GM23338 (cell line): Measurements from ENCODE around the gene APOL6. TPM values are rescaled to one million over a fixed set of nuclear protein-coding genes. Genes with fewer than 3 reads are reported as not detected.

Source experiments
- ATAC-seq: fragments of 200-7000 bp; cut with Tn5 transposase; 3 replicates; pipeline ENCODE4 v1.9.1; 2020
- DNase-seq: peaks from one replicate; pipeline ENCODE4 v3.0.0-alpha.2; 2015; ENCODE audit warnings: low spot score
- H2AFZ ChIP-seq: fragments of 200-600 bp; sonication (generic); 2 replicates; pipeline ENCODE4 v1.8.0; 2016; ENCODE audit warnings: antibody characterized with exemption, mild to moderate bottlenecking, moderate library complexity
- H3F3A ChIP-seq: fragments of 200-600 bp; sonication (generic); replicated peaks from 2 replicates; pipeline ENCODE4 v1.8.0; 2017; ENCODE audit warnings: antibody characterized with exemption, mixed run types, low read depth
- H3K27ac ChIP-seq: fragments of 200-600 bp; sonication (generic); 2 replicates; pipeline ENCODE4 v1.6.1; 2016; ENCODE audit warnings: low read depth
- H3K27me3 ChIP-seq: fragments of 200-600 bp; sonication (generic); 2 replicates; pipeline ENCODE4 v1.8.0; 2016; ENCODE audit warnings: mild to moderate bottlenecking, mixed run types, moderate library complexity; ENCODE audit not compliant: insufficient read depth
- H3K36me3 ChIP-seq: fragments of 200-600 bp; sonication (generic); 2 replicates; pipeline ENCODE4 v1.8.0; 2016; ENCODE audit warnings: mild to moderate bottlenecking; ENCODE audit not compliant: insufficient read depth
- H3K4me1 ChIP-seq: fragments of 200-600 bp; sonication (generic); 2 replicates; pipeline ENCODE4 v1.8.0; 2016; ENCODE audit warnings: mild to moderate bottlenecking, moderate library complexity; ENCODE audit not compliant: insufficient read depth
- H3K4me2 ChIP-seq: fragments of 200-600 bp; sonication (generic); 2 replicates; pipeline ENCODE4 v1.7.1; 2017; ENCODE audit warnings: mixed run types
- H3K4me3 ChIP-seq: fragments of 200-600 bp; sonication (generic); 2 replicates; pipeline ENCODE4 v1.6.1; 2016; ENCODE audit warnings: mixed run types
- H3K79me2 ChIP-seq: fragments of 200-600 bp; sonication (generic); replicated peaks from 2 replicates; pipeline ENCODE4 v1.8.0; 2017; ENCODE audit warnings: mild to moderate bottlenecking; ENCODE audit not compliant: insufficient read depth
- H3K9me2 ChIP-seq: fragments of 200-600 bp; sonication (generic); 2 replicates; pipeline ENCODE4 v1.8.0; 2017; ENCODE audit not compliant: insufficient read depth
- H4K20me1 ChIP-seq: fragments of 200-600 bp; sonication (generic); replicated peaks from 2 replicates; pipeline ENCODE4 v1.8.0; 2017; ENCODE audit warnings: mild to moderate bottlenecking; ENCODE audit not compliant: insufficient read depth
- H3K27ac Mint-ChIP-seq: 2 replicates; pipeline ENCODE4 v1.8.0; 2020; ENCODE audit warnings: inconsistent platforms, mild to moderate bottlenecking, moderate library complexity, mixed read lengths
- H3K27me3 Mint-ChIP-seq: 3 replicates; pipeline ENCODE4 v1.8.0; 2022; ENCODE audit warnings: low read depth, mild to moderate bottlenecking, moderate library complexity, mixed read lengths, inconsistent platforms; ENCODE audit not compliant: insufficient read depth, poor library complexity
- H3K36me3 Mint-ChIP-seq: 3 replicates; pipeline ENCODE4 v1.8.0; 2021; ENCODE audit warnings: low read depth, mild to moderate bottlenecking, inconsistent platforms, moderate library complexity, mixed read lengths
- H3K4me1 Mint-ChIP-seq: 3 replicates; pipeline ENCODE4 v1.8.0; 2020; ENCODE audit warnings: mild to moderate bottlenecking, inconsistent platforms, mixed read lengths
- H3K4me3 Mint-ChIP-seq: 3 replicates; pipeline ENCODE4 v1.8.0; 2021; ENCODE audit warnings: moderate library complexity, mild to moderate bottlenecking, inconsistent platforms, mixed read lengths
- H3K9me3 Mint-ChIP-seq: 3 replicates; pipeline ENCODE4 v1.8.0; 2020; ENCODE audit warnings: moderate library complexity, mild to moderate bottlenecking, inconsistent platforms, mixed read lengths
- CREB1 ChIP-seq: fragments of 250-450 bp; sonication (Bioruptor Pico); IDR thresholded peaks from 2 replicates; pipeline ENCODE4 v1.5.0; 2020; ENCODE audit warnings: low read depth, mild to moderate bottlenecking, moderate library complexity
- EZH2 ChIP-seq: fragments of 200-600 bp; sonication (generic); IDR thresholded peaks from one replicate; pipeline ENCODE4 v1.8.0; 2017; ENCODE audit warnings: antibody characterized with exemption, mild to moderate bottlenecking, low read depth; ENCODE audit not compliant: unreplicated experiment
- JUNB ChIP-seq: IDR thresholded peaks from one replicate; pipeline ENCODE4 v1.6.1; 2016; ENCODE audit warnings: antibody characterized with exemption; ENCODE audit not compliant: unreplicated experiment
- NANOG ChIP-seq: IDR thresholded peaks from 2 replicates; pipeline ENCODE4 v1.6.1; 2016; ENCODE audit warnings: antibody characterized with exemption, borderline replicate concordance
- POLR2AphosphoS5 ChIP-seq: IDR thresholded peaks from 2 replicates; pipeline ENCODE4 v1.6.1; 2016; ENCODE audit warnings: antibody characterized with exemption, low read depth
- STAT1 ChIP-seq: IDR thresholded peaks from one replicate; pipeline ENCODE4 v1.6.1; 2016; ENCODE audit warnings: antibody characterized with exemption; ENCODE audit not compliant: unreplicated experiment
- ZNF114 ChIP-seq: fragments of 250-450 bp; sonication (Bioruptor Pico); IDR thresholded peaks from 2 replicates; pipeline ENCODE4 v1.5.0; 2020; ENCODE audit warnings: mild to moderate bottlenecking, moderate library complexity
- ZNF331 ChIP-seq: fragments of 250-450 bp; sonication (Bioruptor Pico); IDR thresholded peaks from 2 replicates; pipeline ENCODE4 v1.5.0; 2020; ENCODE audit warnings: low read depth, mild to moderate bottlenecking, moderate library complexity
- polyA plus RNA-seq: library from polyadenylated mRNA; unstranded; fragments of >200 nt; fragmentation: Nextera tagmentation; extraction: Ambion mirVana; gene quantifications from 2 replicates; pipeline ENCODE4 v1.2.1, GENCODE V29; 2016
- total RNA-seq: library from RNA; depleted of rRNA; stranded (reverse); fragments of >200 nt; shearing (Covaris generic); gene quantifications from 2 replicates; pipeline ENCODE4 v1.2.3, GENCODE V29; 2014
- TF ChIP-seq, protein P1 (sequence below), 2 experiments: fragments of 200-600 bp in 1 of 2; sonication (generic) in 1 of 2; conservative IDR thresholded peaks; 2 replicates each; pipeline versions ENCODE4 v1.5.1 to v1.6.1; 2016 to 2017; ENCODE audit warnings: antibody characterized with exemption in 2 of 2, low read depth in 2 of 2, mild to moderate bottlenecking in 2 of 2, moderate library complexity in 1 of 2
- TF ChIP-seq, protein P2 (sequence below): IDR thresholded peaks from 2 replicates; pipeline ENCODE4 v1.6.1; 2016; ENCODE audit warnings: antibody characterized with exemption
- TF ChIP-seq, protein P3 (sequence below): IDR thresholded peaks from one replicate; pipeline ENCODE4 v1.6.1; 2018; ENCODE audit warnings: antibody characterized with exemption; ENCODE audit not compliant: unreplicated experiment
- TF ChIP-seq, protein P4 (sequence below): fragments of 250-450 bp; sonication (Bioruptor Pico); IDR thresholded peaks from 2 replicates; pipeline ENCODE4 v1.5.0; 2020; ENCODE audit warnings: mild to moderate bottlenecking, moderate library complexity

APOL6 gene
- total and polyA plus RNA-seq, 2 experiments from 2014 or later: 0.10 to 0.14 TPM

DNA sequence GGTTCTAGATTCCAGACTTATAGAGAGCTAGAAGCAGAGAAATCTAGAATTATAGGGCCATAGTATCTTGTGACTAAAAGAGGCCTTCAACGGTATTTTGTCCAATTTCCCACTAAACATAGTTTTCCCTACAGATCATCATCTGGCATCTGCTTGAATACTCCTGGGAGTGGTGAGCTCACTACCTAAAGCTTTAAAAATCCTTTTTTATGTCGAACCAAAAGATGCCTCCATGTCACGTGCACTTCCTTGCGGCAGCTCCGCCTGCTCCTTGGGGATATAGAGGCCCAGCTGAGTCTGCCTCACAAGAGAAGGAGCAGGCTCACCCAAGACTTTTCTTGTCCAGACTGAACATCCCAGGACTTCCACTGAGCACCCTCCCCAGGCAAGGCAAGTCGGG, 26.8 kb upstream of the APOL6 start (continued):
- TF ChIP-seq, protein P1, sequence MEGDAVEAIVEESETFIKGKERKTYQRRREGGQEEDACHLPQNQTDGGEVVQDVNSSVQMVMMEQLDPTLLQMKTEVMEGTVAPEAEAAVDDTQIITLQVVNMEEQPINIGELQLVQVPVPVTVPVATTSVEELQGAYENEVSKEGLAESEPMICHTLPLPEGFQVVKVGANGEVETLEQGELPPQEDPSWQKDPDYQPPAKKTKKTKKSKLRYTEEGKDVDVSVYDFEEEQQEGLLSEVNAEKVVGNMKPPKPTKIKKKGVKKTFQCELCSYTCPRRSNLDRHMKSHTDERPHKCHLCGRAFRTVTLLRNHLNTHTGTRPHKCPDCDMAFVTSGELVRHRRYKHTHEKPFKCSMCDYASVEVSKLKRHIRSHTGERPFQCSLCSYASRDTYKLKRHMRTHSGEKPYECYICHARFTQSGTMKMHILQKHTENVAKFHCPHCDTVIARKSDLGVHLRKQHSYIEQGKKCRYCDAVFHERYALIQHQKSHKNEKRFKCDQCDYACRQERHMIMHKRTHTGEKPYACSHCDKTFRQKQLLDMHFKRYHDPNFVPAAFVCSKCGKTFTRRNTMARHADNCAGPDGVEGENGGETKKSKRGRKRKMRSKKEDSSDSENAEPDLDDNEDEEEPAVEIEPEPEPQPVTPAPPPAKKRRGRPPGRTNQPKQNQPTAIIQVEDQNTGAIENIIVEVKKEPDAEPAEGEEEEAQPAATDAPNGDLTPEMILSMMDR (conservative IDR thresholded peaks at IDR 0.05; ENCODE audit: low read depth in 2 of 2): no peak
- TF ChIP-seq NANOG (no peak), CREB1 (CRISPR knock-in tag) (no peak), ZNF114 (CRISPR knock-in tag) (no peak), POLR2AphosphoS5 (no peak), STAT1 (no peak), ZNF331 (no peak), EZH2 (no peak), JUNB (no peak)
- TF ChIP-seq, protein P2, sequence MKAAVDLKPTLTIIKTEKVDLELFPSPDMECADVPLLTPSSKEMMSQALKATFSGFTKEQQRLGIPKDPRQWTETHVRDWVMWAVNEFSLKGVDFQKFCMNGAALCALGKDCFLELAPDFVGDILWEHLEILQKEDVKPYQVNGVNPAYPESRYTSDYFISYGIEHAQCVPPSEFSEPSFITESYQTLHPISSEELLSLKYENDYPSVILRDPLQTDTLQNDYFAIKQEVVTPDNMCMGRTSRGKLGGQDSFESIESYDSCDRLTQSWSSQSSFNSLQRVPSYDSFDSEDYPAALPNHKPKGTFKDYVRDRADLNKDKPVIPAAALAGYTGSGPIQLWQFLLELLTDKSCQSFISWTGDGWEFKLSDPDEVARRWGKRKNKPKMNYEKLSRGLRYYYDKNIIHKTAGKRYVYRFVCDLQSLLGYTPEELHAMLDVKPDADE: no peak
- TF ChIP-seq, protein P3, sequence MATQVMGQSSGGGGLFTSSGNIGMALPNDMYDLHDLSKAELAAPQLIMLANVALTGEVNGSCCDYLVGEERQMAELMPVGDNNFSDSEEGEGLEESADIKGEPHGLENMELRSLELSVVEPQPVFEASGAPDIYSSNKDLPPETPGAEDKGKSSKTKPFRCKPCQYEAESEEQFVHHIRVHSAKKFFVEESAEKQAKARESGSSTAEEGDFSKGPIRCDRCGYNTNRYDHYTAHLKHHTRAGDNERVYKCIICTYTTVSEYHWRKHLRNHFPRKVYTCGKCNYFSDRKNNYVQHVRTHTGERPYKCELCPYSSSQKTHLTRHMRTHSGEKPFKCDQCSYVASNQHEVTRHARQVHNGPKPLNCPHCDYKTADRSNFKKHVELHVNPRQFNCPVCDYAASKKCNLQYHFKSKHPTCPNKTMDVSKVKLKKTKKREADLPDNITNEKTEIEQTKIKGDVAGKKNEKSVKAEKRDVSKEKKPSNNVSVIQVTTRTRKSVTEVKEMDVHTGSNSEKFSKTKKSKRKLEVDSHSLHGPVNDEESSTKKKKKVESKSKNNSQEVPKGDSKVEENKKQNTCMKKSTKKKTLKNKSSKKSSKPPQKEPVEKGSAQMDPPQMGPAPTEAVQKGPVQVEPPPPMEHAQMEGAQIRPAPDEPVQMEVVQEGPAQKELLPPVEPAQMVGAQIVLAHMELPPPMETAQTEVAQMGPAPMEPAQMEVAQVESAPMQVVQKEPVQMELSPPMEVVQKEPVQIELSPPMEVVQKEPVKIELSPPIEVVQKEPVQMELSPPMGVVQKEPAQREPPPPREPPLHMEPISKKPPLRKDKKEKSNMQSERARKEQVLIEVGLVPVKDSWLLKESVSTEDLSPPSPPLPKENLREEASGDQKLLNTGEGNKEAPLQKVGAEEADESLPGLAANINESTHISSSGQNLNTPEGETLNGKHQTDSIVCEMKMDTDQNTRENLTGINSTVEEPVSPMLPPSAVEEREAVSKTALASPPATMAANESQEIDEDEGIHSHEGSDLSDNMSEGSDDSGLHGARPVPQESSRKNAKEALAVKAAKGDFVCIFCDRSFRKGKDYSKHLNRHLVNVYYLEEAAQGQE: no peak

DNA sequence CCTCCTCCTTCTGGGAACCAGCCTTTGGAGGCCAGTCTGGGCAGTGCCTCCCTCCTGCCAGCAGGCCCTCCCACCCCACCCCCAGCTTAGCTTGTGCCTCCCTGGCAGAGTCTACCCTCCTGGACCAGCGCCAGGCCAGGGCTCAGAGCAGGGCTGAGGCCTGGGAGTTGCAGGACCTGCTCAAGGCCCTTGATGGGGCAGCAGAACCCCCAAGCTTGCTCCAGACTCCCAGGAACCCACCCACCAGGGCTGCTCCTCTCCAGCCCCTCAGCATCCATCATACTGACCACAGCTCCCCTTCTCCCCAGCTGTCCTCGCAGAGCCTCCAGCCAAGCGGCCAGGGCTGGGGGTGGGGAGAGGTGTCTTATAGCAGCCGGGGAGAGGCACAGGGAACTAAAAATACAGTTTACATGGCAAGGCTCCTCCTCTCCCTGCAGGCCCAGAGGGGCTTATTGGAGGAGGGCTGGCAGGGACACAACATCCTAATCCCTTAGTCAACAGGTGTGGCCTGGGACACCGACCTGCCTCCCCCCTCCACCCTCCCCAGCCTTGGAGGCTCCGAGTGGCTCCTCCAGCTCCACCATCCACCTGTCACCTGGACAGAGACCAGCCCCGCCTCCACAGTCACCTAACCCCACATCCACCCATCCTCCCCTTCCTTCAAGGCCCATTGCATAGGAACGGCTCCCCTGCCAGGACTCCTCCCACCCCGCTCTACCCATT, 25.9 kb upstream of the APOL6 start:
- H3K4me1 Mint-ChIP-seq: peaks cover 13% of the 10 kb centered on the region
- H3K4me2 ChIP-seq: no peak overlapping the region
- H3K36me3 Mint-ChIP-seq: no peaks in the 10 kb centered on the region
- no peaks in the 10 kb centered on the region for H3K27me3 ChIP-seq
- H3K27me3 Mint-ChIP-seq: peaks cover 7% of the 10 kb centered on the region
- no peaks in the 10 kb centered on the region for H4K20me1 ChIP-seq
- DNase-seq (peak; percentile 38), ATAC-seq (peak; percentile 51)
- peaks cover 4% of the 10 kb centered on the region; the same call in 1 of the 2 replicates for H3K4me1 ChIP-seq
- no peaks in the 10 kb centered on the region for H3K36me3 ChIP-seq
- TF ChIP-seq EZH2 (no peak), ZNF114 (CRISPR knock-in tag) (no peak), CREB1 (CRISPR knock-in tag) (no peak)
- TF ChIP-seq, protein P4, sequence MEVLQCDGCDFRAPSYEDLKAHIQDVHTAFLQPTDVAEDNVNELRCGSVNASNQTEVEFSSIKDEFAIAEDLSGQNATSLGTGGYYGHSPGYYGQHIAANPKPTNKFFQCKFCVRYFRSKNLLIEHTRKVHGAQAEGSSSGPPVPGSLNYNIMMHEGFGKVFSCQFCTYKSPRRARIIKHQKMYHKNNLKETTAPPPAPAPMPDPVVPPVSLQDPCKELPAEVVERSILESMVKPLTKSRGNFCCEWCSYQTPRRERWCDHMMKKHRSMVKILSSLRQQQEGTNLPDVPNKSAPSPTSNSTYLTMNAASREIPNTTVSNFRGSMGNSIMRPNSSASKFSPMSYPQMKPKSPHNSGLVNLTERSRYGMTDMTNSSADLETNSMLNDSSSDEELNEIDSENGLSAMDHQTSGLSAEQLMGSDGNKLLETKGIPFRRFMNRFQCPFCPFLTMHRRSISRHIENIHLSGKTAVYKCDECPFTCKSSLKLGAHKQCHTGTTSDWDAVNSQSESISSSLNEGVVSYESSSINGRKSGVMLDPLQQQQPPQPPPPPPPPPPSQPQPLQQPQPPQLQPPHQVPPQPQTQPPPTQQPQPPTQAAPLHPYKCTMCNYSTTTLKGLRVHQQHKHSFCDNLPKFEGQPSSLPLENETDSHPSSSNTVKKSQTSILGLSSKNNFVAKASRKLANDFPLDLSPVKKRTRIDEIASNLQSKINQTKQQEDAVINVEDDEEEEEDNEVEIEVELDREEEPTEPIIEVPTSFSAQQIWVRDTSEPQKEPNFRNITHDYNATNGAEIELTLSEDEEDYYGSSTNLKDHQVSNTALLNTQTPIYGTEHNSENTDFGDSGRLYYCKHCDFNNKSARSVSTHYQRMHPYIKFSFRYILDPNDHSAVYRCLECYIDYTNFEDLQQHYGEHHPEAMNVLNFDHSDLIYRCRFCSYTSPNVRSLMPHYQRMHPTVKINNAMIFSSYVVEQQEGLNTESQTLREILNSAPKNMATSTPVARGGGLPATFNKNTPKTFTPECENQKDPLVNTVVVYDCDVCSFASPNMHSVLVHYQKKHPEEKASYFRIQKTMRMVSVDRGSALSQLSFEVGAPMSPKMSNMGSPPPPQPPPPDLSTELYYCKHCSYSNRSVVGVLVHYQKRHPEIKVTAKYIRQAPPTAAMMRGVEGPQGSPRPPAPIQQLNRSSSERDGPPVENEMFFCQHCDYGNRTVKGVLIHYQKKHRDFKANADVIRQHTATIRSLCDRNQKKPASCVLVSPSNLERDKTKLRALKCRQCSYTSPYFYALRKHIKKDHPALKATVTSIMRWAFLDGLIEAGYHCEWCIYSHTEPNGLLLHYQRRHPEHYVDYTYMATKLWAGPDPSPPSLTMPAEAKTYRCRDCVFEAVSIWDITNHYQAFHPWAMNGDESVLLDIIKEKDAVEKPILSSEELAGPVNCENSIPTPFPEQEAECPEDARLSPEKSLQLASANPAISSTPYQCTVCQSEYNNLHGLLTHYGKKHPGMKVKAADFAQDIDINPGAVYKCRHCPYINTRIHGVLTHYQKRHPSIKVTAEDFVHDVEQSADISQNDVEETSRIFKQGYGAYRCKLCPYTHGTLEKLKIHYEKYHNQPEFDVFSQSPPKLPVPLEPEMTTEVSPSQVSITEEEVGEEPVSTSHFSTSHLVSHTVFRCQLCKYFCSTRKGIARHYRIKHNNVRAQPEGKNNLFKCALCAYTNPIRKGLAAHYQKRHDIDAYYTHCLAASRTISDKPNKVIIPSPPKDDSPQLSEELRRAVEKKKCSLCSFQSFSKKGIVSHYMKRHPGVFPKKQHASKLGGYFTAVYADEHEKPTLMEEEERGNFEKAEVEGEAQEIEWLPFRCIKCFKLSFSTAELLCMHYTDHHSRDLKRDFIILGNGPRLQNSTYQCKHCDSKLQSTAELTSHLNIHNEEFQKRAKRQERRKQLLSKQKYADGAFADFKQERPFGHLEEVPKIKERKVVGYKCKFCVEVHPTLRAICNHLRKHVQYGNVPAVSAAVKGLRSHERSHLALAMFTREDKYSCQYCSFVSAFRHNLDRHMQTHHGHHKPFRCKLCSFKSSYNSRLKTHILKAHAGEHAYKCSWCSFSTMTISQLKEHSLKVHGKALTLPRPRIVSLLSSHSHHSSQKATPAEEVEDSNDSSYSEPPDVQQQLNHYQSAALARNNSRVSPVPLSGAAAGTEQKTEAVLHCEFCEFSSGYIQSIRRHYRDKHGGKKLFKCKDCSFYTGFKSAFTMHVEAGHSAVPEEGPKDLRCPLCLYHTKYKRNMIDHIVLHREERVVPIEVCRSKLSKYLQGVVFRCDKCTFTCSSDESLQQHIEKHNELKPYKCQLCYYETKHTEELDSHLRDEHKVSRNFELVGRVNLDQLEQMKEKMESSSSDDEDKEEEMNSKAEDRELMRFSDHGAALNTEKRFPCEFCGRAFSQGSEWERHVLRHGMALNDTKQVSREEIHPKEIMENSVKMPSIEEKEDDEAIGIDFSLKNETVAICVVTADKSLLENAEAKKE (CRISPR knock-in tag): no peak
- H3K79me2 ChIP-seq: no peaks in the 10 kb centered on the region
- H3K4me3 Mint-ChIP-seq: no peak overlapping the region
- H3F3A ChIP-seq: no peaks in the 10 kb centered on the region
- H3K27ac ChIP-seq: no peak overlapping the region
- no peak overlapping the region for H3K4me3 ChIP-seq
- no peak overlapping the region for H3K27ac Mint-ChIP-seq
- H3K9me2 ChIP-seq: no peaks in the 10 kb centered on the region; the same call in 1 of the 2 replicates
- no peak overlapping the region for H2AFZ ChIP-seq
- H3K9me3 Mint-ChIP-seq: no peaks in the 10 kb centered on the region
